Keratinocyte (primary cell): ENCODE results near the gene KEL. TPM values are rescaled to one million over a fixed set of nuclear protein-coding genes. Genes with fewer than 3 reads are reported as not detected.

Source experiments
- DNase-seq: peaks from one replicate; pipeline ENCODE4 v3.0.0-alpha.2; 2011; ENCODE audit warnings: low read depth, missing footprints, low spot score
- FAIRE-seq: peaks from 2 replicates; lab custom pipeline; 2011; peaks lifted over from hg19 to GRCh38; lab: Jason Lieb, UNC
- H2AFZ ChIP-seq: 2 replicates; pipeline ENCODE4 v1.6.0; 2012; ENCODE audit warnings: low read length, control low read depth, inconsistent platforms; ENCODE audit not compliant: control insufficient read depth
- H3K27ac ChIP-seq: 2 replicates; pipeline ENCODE4 v1.5.1; 2011; ENCODE audit warnings: low read length; ENCODE audit not compliant: control insufficient read depth, insufficient read depth
- H3K27me3 ChIP-seq: 3 replicates; pipeline ENCODE4 v1.6.0; 2011; ENCODE audit warnings: low read length; ENCODE audit not compliant: control insufficient read depth, insufficient read depth; ENCODE audit errors: extremely low read depth
- H3K36me3 ChIP-seq, 2 experiments: 2 replicates in 1 of 2; 3 replicates in 1 of 2; pipeline ENCODE4 v1.5.1; 2011; ENCODE audit warnings: low read length in 2 of 2, mild to moderate bottlenecking in 1 of 2; ENCODE audit not compliant: control insufficient read depth in 2 of 2, insufficient read depth in 2 of 2; ENCODE audit errors: extremely low read depth in 1 of 2
- H3K4me1 ChIP-seq: 3 replicates; pipeline ENCODE4 v1.5.1; 2011; ENCODE audit warnings: low read length; ENCODE audit not compliant: control insufficient read depth, insufficient read depth; ENCODE audit errors: extremely low read depth
- H3K4me2 ChIP-seq: 3 replicates; pipeline ENCODE4 v1.6.0; 2011; ENCODE audit warnings: low read depth, low read length; ENCODE audit not compliant: control insufficient read depth, insufficient read depth; ENCODE audit errors: extremely low read depth
- H3K4me3 ChIP-seq, 3 experiments: fragments of 200-600 bp in 1 of 3; sonication (generic) in 1 of 3; 2 replicates in 2 of 3; 3 replicates in 1 of 3; pipeline ENCODE4 v1.5.1; 2011 to 2016; ENCODE audit warnings: low read length in 3 of 3, mild to moderate bottlenecking in 3 of 3, control low read depth in 2 of 3, inconsistent platforms in 1 of 3, low read depth in 1 of 3, mixed read lengths in 1 of 3, mixed run types in 1 of 3, moderate library complexity in 1 of 3; ENCODE audit not compliant: control insufficient read depth in 2 of 3, insufficient read depth in 2 of 3; ENCODE audit errors: extremely low read depth in 1 of 3
- H3K79me2 ChIP-seq: 2 replicates; pipeline ENCODE4 v1.6.0; 2012; ENCODE audit warnings: low read length; ENCODE audit not compliant: control insufficient read depth, insufficient read depth
- H3K9ac ChIP-seq: 3 replicates; pipeline ENCODE4 v1.6.0; 2011; ENCODE audit warnings: low read length; ENCODE audit not compliant: control insufficient read depth, insufficient read depth; ENCODE audit errors: extremely low read depth
- H3K9me1 ChIP-seq: 3 replicates; pipeline ENCODE4 v1.6.0; 2011; ENCODE audit warnings: low read length; ENCODE audit not compliant: control insufficient read depth, insufficient read depth; ENCODE audit errors: extremely low read depth
- H3K9me3 ChIP-seq: 2 replicates; pipeline ENCODE4 v1.5.1; 2012; ENCODE audit warnings: low read depth, low read length; ENCODE audit not compliant: control insufficient read depth
- H4K20me1 ChIP-seq: 3 replicates; pipeline ENCODE4 v1.6.0; 2011; ENCODE audit warnings: low read length; ENCODE audit not compliant: control insufficient read depth, insufficient read depth; ENCODE audit errors: extremely low read depth
- EZH2 ChIP-seq: IDR thresholded peaks from one replicate; pipeline ENCODE4 v1.6.1; 2012; ENCODE audit warnings: inconsistent platforms, mild to moderate bottlenecking, low read length, moderate library complexity
- dilution Hi-C: fragments of 300-500 bp; cut with MboI; formaldehyde crosslinking; loops from one replicate; pipeline ENCODE4 v1.7.0; 2020; ENCODE audit warnings: low sequenced_read_pairs; ENCODE audit not compliant: extremely low pct_ligation_motif_present
- polyA plus RNA-seq, 5 experiments: library from polyadenylated mRNA; depleted of rRNA in 3 of 5; stranded (reverse) in 3 of 5; stranded (forward) in 1 of 5; unstranded in 1 of 5; fragments of >200 nt; gene quantifications; 1 replicate in 1 of 5; 2 replicates in 3 of 5; 3 replicates in 1 of 5; pipeline versions ENCODE4 v1.2.1 to v1.2.3, GENCODE V29; 2011 to 2012; ENCODE audit warnings: missing spikeins in 2 of 5, low read depth in 1 of 5, low replicate concordance in 1 of 5
- TF ChIP-seq, protein P1 (sequence below), 3 experiments: IDR thresholded peaks in 1 of 3; conservative IDR thresholded peaks in 1 of 3; optimal IDR thresholded peaks in 1 of 3; 2 replicates in 2 of 3; 3 replicates in 1 of 3; pipeline versions ENCODE3 to v1.5.1; 2011; ENCODE audit warnings: low read length in 3 of 3, mild to moderate bottlenecking in 3 of 3, moderate library complexity in 2 of 3, control low read depth in 1 of 3, inconsistent platforms in 1 of 3; ENCODE audit not compliant: insufficient read depth in 2 of 3; ENCODE audit errors: extremely low read depth in 1 of 3

Gene KEL
- polyA plus RNA-seq, 1 donor (not counting 4 experiments of a cell fraction or from before 2014, with no cell fraction given): 0.09 TPM

DNA sequence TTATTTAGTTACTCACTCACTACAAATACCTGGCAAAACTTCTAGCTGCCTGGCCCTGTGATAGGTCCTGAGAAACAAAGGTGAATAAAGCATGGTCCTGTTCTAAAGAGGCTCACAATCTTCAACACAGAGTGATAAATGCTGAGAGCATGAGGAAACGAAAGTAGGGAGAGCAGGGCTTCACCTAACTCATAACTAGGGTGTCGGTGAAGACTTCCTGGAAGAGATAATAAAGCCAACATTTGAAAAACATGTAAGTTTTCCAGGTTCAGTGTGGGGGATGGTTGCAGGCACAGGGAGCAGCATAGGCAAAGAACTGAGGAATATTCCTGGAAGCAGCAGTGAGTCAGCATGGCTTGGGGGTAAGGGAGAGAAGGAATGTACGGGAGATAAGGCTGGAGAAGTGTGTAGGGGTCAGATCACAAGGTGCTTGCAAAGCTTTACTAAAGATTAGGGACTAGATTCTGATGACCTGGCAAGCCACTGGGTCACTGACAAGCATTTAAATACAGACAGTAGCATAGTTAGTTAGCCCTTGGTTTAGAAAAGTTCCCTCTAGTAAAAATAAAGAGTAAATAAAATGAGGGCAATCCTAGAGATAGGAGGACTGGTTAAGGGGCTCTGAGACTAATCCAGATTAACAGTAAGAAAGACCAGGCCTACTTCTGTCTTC, 5.1 kb downstream of the KEL start:
- FAIRE-seq: peak; percentile 71

DNA sequence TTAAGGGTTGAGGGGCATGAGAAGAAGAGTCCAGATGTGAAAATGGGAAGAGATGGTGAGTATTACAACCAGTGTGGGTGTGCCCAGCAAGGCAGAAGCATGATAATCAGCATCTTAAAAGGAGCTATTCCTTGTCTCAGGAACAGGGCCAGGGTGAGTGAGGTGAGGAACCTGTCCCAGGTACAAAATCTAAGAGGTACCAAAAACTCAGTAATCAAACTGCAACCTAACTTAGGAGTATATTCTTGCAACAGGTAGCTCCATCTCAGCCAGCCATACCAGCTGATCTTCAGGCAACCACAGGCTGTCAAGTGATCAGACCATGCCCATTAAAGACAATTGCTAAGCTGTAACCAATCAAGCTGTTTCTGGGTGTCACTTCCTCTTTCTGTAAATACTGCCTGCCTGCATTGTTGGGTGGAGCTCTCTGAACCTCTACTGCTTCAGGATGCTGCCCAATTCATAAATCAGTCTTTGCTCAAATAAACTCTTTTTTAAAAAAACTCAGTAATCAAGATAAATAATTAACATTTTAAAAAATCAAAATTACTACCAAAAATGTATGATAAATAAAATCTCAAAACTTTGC, 7.4 kb downstream of the KEL start:
- no peaks in the 10 kb centered on the region for H3K9me3 ChIP-seq
- no peak for TF ChIP-seq EZH2
- TF ChIP-seq, protein P1, sequence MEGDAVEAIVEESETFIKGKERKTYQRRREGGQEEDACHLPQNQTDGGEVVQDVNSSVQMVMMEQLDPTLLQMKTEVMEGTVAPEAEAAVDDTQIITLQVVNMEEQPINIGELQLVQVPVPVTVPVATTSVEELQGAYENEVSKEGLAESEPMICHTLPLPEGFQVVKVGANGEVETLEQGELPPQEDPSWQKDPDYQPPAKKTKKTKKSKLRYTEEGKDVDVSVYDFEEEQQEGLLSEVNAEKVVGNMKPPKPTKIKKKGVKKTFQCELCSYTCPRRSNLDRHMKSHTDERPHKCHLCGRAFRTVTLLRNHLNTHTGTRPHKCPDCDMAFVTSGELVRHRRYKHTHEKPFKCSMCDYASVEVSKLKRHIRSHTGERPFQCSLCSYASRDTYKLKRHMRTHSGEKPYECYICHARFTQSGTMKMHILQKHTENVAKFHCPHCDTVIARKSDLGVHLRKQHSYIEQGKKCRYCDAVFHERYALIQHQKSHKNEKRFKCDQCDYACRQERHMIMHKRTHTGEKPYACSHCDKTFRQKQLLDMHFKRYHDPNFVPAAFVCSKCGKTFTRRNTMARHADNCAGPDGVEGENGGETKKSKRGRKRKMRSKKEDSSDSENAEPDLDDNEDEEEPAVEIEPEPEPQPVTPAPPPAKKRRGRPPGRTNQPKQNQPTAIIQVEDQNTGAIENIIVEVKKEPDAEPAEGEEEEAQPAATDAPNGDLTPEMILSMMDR (optimal IDR thresholded peaks at IDR 0.05 in 1 of 3, IDR thresholded peaks at IDR 0.05 in 1 of 3, conservative IDR thresholded peaks at IDR 0.05 in 1 of 3; ENCODE audit: extremely low read depth in 1 of 3, insufficient read depth in 2 of 3, low read length in 3 of 3): no peak
- dilution Hi-C loops: no loop called here
- H3K9me1 ChIP-seq: no peaks in the 10 kb centered on the region
- H4K20me1 ChIP-seq: no peaks in the 10 kb centered on the region
- H3K27ac ChIP-seq: no peak overlapping the region
- no peak overlapping the region for H3K9ac ChIP-seq
- H3K4me1 ChIP-seq: peaks cover 7% of the 10 kb centered on the region
- no peak overlapping the region for H3K4me3 ChIP-seq
- H3K4me2 ChIP-seq: no peak overlapping the region
- DNase-seq: no peak
- no peaks in the 10 kb centered on the region for H3K27me3 ChIP-seq
- no peak overlapping the region for H2AFZ ChIP-seq
- H3K79me2 ChIP-seq: no peaks in the 10 kb centered on the region
- H3K36me3 ChIP-seq: no peaks in the 10 kb centered on the region
- FAIRE-seq: no peak

More for the DNA sequence above, 5.1 kb downstream of the KEL start:
- no peak overlapping the region for H3K9ac ChIP-seq
- no peaks in the 10 kb centered on the region for H3K79me2 ChIP-seq
- H3K9me3 ChIP-seq: no peaks in the 10 kb centered on the region
- H2AFZ ChIP-seq: peak overlapping the region; percentile 28
- no peaks in the 10 kb centered on the region for H3K9me1 ChIP-seq
- H3K27ac ChIP-seq: no peak overlapping the region
- no peak for DNase-seq
- H3K4me1 ChIP-seq: peaks cover 7% of the 10 kb centered on the region
- TF ChIP-seq, protein P1 (optimal IDR thresholded peaks at IDR 0.05 in 1 of 3, IDR thresholded peaks at IDR 0.05 in 1 of 3, conservative IDR thresholded peaks at IDR 0.05 in 1 of 3; ENCODE audit: extremely low read depth in 1 of 3, insufficient read depth in 2 of 3, low read length in 3 of 3): no peak
- no peak for TF ChIP-seq EZH2
- no peaks in the 10 kb centered on the region for H3K36me3 ChIP-seq
- peak overlapping the region; percentile 69 for H3K4me2 ChIP-seq
- peak overlapping the region in 1 of 3 experiments; percentile 2 for H3K4me3 ChIP-seq
- H3K27me3 ChIP-seq: no peaks in the 10 kb centered on the region
- no peaks in the 10 kb centered on the region for H4K20me1 ChIP-seq
- dilution Hi-C loops: no loop called here
